ENCODE results near the gene ABHD6.

Gene ABHD6

DNA sequence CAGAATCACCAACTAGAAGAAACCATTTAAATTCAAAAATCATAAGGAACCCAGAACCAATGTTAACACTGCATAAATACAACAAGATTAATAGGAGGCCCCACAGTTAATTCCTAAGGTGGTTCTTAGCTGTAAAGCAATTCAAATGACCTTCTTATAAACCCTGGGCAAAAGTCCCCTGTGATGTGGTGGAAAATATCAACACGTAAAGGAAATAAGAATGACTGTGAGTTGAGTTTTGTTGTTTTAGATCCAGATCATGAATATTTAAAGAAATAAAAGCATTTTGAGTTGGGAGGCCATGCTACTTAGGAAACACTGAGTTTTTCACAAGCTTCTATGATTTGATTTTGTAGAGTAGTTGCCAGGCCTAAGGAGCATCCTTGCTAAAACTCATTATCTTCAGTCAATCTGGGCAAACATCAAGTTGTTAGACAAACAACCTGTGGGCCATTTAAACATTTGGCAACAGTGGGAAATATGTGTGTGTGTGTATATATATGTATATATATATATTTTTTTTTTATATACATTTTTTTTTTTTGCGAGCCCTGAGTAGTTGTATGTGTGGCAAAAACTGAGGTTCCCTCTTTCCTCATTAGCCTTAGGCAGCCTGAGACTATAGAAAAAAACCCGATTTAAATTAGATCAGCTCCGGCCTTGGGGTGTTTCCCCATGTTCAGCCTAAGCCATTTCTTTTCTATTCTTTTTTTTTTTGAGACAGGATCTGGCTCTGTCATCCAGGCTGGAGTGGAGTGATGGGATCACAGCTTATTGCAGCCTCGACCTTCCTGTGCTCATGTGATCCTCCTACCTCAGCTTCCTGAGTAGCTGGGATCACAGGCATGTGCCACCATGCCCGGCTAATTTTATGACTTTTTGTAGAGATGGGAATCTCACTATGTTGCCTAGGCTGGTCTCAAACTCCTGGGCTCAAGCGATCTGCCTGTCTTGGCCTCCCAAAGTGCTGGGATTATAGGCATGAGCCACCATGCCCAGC is 87.1 kb downstream of the ABHD6 start:
- no peak for TF ChIP-seq POLR2A (IDR thresholded peaks at IDR 0.05; ENCODE audit: low read depth, low read length)
- DNase-seq (ENCODE audit: insufficient read length, low spot score) = no peak
- FAIRE-seq = no peak

DNA sequence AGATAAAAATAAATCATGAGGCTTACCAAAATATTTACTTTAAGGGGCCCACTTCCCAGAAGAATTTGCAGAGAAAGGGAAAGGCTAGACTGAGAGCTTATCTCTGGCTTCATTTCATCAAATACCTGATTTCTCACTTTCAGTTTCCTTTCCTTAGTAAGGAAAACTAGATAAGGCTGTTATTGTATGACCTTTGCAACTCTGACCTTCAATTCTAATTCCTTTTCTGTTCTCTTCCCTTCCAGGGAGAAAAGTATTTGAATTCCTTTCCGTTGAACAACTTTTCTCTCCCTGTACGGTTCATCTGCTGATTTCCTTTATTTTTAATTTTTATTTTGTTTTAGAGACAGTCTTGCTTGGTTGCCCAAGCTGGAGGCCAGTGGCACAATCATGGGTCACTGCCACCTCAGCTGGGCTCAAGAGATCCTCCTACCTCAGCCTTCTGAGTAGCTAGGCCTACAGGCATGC is 88.0 kb downstream of the ABHD6 start:
- TF ChIP-seq POLR2A (IDR thresholded peaks at IDR 0.05; ENCODE audit: low read depth, low read length) = no peak
- DNase-seq (ENCODE audit: insufficient read length, low spot score) (no peak), FAIRE-seq (no peak)

DNA sequence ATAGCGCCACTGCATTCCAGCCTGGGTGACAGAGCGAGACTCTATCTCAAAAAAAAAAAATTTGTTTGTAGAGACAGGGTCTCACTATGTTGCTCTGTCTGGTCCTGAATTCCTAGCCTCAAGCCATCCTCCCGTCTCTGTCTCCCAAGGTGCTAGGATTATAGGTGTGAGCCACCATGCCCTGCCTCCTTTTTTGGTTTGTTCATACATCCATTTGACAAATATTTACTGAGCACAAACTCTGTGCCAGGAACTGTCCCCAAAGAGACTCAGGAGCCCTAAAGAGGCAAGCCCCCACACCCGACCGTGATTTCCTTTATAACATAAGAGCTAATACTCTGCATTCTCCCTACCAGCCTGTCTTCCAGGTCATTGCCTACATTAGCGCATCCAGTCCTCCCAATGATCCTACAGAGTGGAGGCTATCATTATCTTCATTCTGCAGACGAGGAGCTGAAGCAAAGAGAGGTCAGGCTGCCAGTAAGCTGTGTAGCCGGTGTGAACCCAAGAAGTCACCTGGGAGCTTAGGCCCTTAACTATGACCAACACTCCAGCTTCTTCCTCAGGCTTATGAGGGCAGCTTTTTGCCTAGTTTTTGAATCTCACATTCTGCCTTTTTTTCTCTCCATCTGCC is 88.8 kb downstream of the ABHD6 start:
- DNase-seq (ENCODE audit: insufficient read length, low spot score) (no peak), FAIRE-seq (no peak)
- no peak for TF ChIP-seq POLR2A (IDR thresholded peaks at IDR 0.05; ENCODE audit: low read depth, low read length)

DNA sequence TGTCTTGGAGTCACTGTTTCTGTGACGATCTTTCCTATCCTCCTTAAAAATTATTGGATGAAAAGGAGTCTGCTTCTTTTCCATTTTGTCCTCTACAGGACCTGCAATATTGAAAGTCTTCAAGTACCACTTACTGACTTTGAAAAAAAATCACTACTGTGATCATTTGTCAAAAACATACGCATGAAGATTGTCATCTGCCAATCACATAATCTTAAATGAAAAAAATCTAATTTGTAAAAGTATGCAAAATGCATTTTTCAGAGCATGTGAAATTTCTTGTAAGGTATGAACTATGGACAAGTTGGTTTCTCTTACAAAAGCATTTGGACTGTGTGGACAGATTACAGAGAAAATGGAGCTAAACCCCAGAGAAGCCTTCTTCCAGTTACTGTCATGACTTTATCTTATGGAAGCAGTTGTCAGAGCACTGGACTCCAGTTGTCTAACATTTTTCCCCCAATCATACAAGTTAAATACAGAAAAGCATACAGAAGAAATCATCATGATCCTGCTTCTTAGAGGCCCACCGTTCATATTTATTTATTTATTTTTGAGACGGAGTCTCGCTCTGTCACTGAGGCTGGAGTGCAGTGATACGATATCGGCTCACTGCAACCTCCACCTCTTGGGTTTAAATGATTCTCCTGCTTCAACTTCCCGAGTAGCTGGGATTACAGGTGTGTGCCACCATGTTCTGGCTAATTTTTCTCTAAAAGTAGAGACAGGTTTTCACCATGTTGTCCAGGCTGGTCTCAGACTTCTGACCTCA is 91.7 kb downstream of the ABHD6 start:
- TF ChIP-seq POLR2A (IDR thresholded peaks at IDR 0.05; ENCODE audit: low read depth, low read length) = no peak
- no peak for DNase-seq (ENCODE audit: insufficient read length, low spot score)
- FAIRE-seq = no peak

DNA sequence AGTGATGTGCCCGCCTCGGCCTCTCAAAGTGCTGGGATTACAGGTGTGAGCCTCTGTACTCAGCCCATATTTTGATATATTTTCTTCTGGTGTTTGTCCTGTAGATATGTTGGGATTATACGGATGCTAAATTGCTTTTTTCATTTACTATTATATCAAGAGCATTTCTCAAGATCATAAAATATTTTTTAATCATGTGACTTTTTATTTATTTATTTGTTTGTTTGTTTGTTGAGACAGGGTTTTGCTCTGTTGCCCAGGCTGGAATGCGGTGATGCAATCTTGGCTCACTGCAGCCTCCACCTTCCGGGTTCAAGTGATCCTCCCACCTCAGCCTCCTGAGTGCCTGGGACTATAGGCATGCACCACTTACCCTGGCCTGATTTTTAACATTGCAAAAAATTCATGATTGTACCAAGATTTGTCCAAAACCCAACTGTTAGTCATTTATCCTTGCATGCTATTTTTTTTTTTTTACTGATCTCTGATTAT is 92.4 kb downstream of the ABHD6 start:
- FAIRE-seq = no peak
- DNase-seq (ENCODE audit: insufficient read length, low spot score) = no peak
- TF ChIP-seq POLR2A (IDR thresholded peaks at IDR 0.05; ENCODE audit: low read depth, low read length) = no peak

DNA sequence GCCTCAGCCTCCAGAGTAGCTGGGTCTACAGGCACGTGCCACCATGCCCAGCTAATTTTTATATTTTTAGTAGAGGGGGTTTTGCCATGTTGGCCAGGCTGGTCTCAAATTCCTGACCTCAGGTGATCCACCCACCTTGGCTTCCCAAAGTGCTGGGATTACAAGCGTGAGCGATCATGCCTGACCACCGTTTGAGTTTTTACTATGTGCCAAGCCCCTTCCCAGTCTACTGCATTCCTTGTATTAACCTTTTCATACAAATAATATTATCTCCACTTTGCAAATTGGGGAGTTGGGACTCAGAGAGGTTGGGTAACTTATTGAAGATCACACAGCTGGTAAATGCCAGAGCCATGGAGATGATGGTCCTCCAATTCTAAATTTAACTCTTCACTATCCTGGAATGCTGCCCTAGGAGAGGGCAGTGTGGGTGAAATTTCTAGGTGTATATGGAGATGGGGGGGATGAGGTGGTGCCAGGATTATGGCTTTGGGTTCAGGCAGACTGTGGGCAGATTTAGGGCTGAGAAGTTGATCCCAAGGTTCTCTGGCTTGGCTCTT is 94.1 kb downstream of the ABHD6 start:
- no peak for DNase-seq (ENCODE audit: insufficient read length, low spot score)
- TF ChIP-seq POLR2A (IDR thresholded peaks at IDR 0.05; ENCODE audit: low read depth, low read length) = no peak
- FAIRE-seq = no peak

DNA sequence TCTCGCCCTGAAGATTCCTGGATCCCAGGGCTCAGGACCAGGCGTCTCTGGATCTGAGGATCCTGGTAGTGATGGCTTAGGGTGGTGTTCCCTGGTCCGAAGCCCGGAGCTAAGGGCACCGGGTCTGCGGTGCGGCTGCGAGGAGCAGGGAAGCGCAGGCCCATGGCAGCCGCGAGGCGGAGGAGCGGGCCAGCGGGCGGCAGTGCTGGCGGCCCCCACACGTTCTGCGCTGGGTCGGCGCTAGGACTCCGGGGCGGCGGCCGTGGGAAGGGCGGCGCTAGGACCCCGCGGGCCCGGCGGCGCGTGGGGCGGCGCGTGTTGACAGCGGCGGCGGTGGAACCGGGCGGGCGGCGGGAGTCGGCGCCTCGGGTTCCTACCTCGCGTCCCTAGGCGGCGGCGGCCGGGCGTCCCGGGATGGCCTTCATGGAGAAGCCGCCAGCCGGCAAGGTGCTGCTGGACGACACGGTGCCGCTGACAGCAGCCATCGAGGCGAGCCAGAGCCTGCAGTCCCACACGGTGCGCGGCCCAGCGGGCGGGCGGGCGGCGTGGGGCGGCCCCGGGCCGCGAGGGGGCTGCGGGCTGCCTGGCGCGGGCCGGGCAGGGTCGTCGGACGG is 95.1 kb downstream of the ABHD6 start, which contains the start of gene PXK:
Gene PXK, plus strand, starts transcription at position 318 of the 614 bp plus-strand sequence. Its CDS starts 97 bp downstream, at position 415.
- TF ChIP-seq POLR2A (IDR thresholded peaks at IDR 0.05; ENCODE audit: low read depth, low read length) = no peak
- peak; percentile 65 for DNase-seq (ENCODE audit: insufficient read length, low spot score)
- no peak for FAIRE-seq

DNA sequence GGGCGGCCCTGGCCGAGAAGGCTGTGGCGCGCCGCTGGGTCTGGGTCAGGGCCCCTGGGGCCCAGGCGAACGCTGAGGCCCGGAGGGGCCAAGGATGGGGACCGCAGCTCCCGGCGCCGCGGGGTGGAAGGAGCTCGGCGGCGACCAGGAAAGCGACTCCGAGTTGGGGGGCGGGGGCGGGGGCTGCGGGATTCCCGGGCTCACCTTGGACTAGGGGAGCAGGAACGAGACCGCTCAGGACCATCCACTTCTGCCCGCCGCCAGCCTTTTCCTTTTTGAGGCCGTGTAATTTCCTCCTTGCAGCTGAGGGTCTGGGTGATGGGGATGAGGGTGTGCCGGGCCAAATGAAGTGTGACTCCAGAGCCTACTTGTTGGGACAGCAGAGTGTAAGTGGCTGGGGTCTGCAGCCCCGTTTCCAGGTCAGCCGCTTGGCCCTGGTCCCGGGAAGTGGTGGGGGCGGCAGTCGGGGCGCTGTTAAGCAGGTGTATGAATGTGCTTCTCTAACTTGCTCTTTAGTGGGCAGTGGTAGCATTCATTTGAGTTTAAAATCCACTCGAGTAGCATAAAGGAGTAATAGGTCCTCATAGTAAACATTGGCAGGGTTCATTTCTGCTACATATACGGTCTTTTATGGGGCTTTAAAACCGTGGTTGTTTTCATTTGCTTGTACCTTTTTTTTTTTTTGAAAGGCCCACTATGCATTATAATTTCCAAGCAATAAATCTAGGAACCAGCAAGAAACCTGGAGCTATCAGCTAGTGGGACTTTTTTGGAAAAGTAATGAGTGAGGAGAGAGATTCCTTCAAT is 95.8 kb downstream of the ABHD6 start:
- no peak for TF ChIP-seq POLR2A (IDR thresholded peaks at IDR 0.05; ENCODE audit: low read depth, low read length)
- FAIRE-seq (peak; percentile 11), DNase-seq (ENCODE audit: insufficient read length, low spot score) (no peak)

DNA sequence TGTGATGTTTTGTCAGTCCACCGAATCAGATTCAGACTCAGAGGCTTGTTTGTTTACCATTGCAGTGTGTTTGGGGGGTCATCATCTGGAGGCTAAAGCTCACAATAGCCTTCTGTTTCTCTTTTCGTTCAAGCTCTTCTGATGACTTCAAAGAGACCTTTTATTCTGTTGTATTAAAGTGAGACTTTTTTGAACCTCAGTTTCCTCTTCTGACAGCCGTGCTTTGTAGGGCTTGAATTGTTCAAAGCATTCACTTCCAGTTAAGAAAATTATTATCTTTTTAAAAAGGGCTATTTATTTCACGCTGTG is 96.4 kb downstream of the ABHD6 start:
- FAIRE-seq = no peak
- DNase-seq (ENCODE audit: insufficient read length, low spot score) = no peak
- no peak for TF ChIP-seq POLR2A (IDR thresholded peaks at IDR 0.05; ENCODE audit: low read depth, low read length)

DNA sequence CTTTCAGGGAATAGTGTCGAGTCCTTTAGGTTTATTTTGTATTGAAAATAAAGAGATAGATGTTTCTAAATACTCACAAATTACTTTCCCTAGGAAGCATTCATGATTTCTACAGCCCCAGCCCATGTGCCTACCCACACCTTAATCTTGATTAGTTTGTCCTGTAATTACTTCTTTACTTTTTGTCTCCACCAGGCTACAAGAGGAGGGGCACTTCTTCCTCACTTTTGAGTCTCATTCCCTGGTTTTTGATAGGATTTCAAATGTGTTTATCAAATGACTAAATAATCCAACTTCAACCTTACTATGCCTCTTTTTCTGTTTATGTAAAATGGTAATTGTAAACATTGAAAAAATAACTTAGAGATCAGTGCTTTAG is 96.9 kb downstream of the ABHD6 start:
- TF ChIP-seq POLR2A (IDR thresholded peaks at IDR 0.05; ENCODE audit: low read depth, low read length) = no peak
- no peak for FAIRE-seq
- no peak for DNase-seq (ENCODE audit: insufficient read length, low spot score)

DNA sequence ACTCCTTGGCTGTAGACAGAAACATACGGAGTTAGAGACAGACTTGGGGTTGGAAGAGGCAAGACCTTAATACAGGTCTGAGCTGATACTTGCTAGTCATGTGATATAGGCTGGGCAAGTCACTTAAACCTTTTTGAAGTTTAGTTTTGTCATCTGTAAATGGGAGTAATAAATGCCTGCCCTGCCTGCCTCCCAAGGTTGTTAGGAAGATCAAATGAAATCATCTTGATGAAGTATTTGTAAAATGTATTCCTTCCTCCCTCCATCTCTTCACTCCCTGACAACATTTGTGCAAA is 98.0 kb downstream of the ABHD6 start:
- no peak for TF ChIP-seq POLR2A (IDR thresholded peaks at IDR 0.05; ENCODE audit: low read depth, low read length)
- no peak for DNase-seq (ENCODE audit: insufficient read length, low spot score)
- no peak for FAIRE-seq

DNA sequence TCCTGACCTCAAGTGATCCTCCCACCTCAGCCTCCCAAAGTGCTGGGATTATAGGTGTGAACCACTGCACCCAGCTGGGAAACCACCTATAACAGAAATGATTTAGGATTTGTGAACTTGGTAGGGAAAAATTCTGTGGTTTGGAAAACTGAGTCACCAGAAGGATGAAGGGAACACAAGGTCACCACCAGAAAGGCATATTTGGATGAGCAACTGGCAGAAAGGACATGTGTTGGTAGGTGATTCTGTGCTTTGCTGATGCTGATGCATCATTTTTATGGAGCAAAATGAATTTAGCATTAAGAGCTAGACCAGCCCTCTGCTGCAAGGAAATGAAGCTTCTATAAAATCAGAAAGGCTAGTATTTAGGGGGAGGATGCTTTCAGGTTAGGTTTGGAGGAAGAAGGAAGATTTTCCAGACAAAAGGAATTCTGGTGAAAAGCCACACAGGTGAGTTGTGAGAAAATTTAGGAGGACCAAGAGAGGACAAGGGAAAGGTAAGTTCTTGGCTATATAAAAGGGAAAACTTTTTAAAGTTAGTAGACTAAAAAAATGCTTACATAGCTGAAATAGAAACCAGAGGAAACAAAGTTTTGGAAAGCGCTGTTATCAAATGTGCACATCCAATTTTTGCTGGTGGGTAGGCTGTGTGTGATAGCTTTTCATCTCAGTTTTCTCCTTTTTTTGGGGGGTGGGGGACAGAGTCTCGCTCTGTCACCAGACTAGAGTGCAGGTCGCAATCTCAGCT is 98.7 kb downstream of the ABHD6 start:
- DNase-seq (ENCODE audit: insufficient read length, low spot score) (peak; percentile 74), FAIRE-seq (peak; percentile 91)
- TF ChIP-seq POLR2A (IDR thresholded peaks at IDR 0.05; ENCODE audit: low read depth, low read length) = no peak
